HG03097 (cell line): ENCODE data around the gene PGR.

ENCODE experiments used
- ATAC-seq: cut with Tn5 transposase; IDR thresholded peaks from one replicate; pipeline ENCODE4 v1.9.1; 2021; ENCODE audit not compliant: unreplicated experiment, low FRiP score

PGR gene

DNA sequence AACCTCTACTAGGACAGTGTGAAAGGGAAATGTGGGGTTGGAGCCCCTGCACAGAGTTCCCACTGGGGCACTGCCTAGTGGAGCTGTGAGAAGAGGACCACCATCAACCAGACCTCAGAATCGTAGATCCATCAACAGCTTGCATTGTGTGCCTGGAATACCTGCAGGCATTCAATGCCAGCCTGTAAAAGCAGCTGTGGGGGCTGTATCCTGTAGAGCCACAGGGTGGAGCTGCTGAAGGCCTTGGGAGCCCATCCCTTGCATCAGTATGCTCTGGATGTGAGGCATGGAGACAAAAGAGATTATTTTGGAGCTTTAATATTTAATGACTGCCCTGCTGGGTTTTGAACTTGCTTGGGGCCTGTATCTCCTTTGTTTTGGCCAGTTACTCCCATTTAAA, 46.3 kb downstream of the PGR start:
- no peak for ATAC-seq

DNA sequence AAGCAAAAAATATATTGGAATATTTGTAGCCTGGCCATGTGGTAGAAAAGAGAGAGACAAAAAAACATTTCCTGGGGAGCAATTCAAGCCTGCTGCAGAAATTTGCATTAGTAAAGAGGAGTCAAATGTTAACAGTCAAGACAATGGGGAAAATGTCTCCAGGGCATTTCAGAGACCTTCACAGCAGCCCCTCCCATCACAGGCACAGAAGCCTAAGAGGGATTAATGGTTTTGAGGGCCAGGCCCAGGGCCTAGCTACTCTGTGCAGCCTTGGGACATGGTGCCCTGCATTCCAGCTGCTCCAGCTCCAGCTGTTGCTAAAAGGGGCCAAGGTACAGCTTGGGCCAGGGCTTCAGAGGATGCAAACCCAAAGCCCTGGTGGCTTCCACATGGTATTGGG, 46.8 kb downstream of the PGR start:
- ATAC-seq = no peak

DNA sequence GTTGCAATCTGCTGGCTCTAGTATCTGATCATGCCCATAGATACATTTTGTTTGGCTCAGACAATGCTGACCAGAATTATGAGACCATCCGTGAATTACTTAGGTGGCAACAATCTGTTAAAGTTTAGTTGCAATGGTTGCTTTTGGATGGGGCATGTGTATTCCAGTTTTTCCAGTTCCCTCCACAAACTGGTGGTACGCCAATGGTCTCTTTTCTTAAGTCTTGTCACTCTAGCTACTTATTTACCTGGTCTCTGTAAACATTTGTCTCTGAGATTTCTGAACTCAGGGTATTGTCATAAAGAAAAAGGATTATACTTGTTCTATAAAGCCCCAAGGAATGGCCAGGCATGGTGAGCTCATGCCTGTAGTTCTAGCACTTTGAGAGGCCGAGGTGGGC, 65.9 kb downstream of the PGR start:
- no peak for ATAC-seq

DNA sequence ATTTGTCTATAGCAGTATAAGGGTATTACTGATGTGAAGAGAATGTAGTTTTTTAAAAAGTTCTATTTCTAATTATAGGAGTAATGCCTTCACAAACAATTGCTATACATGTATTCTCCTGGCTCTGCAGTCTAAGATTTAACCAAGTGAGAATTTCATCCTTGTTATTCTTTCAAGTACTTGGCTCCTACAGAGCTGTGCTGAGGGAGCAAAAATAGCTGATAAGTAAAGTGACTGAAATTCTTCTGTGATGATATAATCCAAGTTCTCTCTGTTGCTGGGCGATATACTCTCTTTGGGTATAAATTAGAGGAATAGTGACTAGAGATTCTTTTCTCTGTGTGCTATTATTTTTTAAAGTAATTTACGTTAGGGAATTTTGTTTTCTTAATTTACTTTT, 68.0 kb downstream of the PGR start:
- ATAC-seq = no peak

DNA sequence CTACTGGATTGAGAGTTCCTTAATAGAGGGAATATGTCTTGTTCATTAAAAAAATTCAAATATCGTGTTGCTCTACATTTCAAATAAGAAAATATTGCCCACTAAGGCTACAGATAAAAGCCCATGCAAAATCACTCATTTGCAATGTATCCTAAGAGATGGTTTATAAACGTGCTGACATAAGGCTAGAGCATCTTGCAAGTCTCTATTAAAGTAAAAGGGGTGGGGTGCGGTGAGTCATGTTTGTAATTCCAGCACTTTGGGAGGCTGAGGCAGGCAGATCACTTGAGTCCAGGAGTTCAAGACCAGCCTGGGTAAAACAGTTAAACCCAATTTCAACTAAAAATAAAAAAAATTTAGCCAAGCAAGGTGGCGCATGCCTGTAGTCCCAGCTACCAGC, 70.3 kb downstream of the PGR start:
- ATAC-seq = no peak

DNA sequence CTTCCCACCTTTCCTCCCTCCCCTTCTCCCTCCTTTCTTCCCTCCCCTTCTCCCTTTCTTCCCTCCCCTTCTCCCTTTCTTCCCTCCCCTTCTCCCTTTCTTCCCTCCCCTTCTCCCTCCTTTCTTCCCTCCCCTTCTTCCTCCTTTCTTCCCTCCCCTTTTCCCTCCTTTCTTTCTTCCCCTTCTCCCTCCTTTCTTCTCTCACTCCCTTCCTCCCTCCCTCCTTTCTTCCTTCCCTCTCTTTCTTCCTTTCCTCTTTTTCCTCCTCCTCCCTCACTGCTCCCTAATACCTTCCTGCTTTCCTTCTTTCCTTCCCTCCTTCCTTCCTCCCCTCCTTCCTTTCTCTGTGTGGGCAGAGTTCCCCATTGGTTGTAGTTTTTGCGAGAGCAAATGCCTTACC, 76.1 kb downstream of the PGR start:
- ATAC-seq = no peak

DNA sequence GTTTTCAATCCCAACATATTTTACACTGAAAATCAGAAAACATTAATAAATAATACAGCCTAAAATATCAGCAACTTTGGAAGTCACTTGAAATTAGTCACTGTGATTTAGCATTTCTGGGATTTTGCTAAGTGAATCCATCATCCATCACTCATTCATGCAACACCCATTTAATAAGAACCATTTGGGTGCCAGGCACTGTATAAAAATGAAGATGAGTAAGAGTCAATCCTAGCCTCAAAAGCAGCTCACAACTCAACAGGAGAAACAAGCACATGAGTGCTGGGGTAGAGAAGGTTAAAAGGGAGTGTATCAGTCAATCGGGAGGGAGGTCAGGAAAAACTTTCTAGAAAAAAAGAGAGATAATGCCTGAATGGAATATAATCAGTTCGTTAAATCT, 77.9 kb downstream of the PGR start:
- no peak for ATAC-seq

DNA sequence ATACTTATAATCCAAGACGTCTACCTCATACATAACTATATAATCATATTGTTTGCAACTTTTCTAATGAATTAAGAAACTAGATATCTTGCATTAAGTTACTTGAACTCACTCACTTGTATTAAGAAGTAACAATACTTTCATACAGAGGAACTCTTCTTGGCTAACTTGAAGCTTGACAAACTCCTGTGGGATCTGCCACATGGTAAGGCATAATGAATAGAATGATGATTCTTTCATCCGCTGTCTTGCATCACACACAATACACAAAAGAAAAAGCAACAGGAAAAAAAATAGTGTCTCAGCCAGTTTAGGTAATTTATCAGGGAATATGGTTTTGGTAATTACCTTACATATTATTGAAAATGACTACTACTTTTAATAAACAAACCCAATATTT, 79.8 kb downstream of the PGR start:
- ATAC-seq = no peak

DNA sequence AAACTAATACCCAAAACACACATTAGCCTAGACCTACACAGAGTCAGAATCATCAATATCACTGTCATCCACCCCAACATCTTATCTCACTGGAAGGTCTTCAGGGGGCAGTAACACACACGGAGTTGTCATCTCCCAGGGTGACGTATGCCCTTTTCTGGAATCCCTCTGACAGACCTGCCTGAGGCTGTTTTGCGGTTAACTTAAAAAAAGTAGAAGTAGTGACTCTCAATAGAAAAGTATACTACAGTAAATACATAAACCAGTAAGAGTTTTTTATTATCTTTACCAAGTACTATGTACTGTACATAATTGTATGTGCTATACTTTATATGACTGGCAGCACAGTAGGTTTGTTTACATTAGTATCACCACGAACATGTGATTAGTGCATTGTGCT, 80.5 kb downstream of the PGR start:
- no peak for ATAC-seq

DNA sequence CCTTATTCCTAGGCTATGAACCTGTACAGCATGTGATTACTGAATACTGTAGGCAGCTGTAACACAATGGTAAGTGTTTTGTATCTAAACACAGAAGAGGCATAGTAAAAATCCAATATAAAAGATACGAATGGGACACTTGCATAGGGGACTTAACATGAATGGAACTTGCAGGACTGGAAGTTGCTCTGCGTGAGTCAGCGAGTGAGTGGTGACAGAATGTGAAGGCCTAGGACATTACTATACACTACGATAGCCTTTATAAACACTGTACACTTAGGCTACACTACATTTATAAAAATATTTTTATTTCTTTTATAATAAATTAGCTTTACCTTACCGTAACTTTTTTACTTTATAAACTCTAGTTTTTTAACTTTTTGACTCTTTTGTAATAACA, 81.1 kb downstream of the PGR start:
- no peak for ATAC-seq

DNA sequence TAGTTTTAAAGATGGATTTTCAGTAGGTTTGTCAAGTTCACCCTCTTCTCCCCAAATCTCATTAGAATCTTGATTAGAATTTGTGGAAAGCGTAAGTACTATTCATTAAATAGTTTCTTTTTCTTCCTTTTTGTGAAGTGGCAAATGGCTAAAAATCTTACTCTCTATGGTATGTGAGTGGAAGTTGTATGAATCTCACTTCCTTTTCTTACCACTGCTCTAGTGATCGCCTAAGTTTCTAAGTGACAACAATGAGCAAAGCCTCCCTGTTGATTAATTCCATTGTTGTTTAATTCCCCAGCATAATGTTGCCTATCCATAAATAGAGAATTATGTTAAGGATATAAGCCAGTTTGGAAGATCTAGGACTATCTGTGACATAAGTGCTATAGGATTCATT, 82.7 kb downstream of the PGR start:
- ATAC-seq = no peak

DNA sequence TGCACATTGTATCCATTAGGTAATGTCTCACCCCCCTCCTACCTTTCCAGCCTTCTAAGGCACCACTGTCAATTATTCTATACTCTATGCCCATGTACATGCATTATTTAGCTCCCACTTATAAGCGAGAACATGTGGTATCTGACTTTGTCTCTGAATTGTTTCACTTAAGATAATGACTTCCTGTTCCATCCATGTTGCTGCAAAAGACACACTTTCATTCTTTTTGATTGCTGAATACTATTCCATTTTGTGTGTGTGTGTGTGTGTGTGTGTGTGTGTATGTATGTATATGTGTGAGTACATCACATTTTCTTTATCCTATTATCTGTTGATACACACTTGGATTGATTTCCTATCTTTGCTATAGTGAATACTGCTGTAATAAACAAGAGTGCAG, 84.2 kb downstream of the PGR start:
- ATAC-seq = no peak

DNA sequence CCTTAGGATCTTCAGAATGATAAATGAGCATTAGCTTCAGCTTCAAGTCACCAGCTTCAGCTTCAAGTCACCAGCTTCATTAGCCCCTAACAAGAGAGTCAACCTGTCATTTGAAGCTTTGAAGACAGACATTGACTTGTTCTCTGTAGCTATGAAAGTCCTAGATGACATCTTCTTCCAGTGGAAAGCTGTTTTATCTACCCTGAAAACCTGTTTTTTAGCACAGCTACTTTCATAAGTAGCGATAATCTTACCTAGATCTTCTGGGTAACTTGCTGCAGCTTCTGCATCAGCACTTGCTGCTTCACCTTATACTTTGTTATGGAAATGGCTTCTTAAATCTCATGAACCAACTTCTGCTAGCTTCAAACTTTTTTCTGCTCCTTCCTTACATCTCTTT, 85.7 kb downstream of the PGR start:
- no peak for ATAC-seq

DNA sequence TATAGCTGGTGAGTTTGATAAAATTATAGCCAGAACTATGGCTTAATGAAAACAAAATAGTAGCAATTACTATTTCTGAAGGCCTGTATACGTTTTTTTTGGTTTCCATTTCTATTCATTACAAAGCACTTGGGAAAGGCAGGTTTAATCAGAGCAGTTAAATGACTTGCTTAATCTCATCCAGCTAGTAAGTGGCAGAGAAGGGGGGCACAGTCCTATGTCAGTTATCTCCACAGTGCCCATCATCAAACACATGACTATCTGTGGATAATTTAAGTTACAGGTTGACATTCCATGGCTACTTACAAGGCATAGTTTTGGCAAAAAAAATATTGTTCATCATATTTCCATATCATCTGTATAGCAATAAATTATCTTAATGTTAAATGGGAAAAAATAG, 93.7 kb downstream of the PGR start:
- ATAC-seq = no peak

DNA sequence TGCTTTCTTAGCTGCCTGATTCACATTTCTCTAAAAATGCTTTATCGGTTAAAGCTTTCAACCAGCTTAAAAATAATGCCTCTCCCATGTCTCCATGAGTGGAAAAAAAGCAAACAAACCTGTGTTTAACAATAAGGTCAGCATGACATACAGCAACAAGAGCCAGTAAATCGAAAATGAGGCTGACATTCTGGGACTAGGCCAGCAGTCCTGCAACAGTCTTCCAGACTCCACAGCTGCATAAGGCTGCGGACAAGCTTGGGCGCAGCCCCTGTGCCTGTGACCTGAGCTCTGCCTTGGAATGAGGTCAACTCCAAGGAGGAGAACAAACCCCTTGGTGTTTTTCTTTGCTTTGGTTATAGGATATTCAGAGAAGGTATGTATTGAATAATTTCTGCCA, 95.5 kb downstream of the PGR start:
- ATAC-seq = no peak

DNA sequence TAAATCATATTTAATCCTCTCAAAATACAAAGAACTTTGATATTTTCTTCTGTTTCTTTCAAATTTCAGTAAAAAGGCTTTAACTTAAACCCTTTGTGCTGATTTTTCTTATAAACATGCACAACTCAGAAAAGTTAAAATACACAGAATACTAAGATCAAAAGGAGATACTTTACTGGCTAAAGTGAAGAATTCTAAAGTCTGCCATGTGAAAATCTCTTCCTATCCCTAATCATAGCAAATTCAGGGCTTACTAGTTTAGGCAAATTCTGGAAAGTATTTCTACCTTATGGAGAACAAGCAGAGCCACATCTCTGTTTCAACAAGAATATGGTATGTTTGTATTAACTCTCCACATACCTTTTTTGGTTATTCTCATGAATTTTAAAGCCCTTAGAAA, 96.6 kb downstream of the PGR start:
- ATAC-seq = no peak

DNA sequence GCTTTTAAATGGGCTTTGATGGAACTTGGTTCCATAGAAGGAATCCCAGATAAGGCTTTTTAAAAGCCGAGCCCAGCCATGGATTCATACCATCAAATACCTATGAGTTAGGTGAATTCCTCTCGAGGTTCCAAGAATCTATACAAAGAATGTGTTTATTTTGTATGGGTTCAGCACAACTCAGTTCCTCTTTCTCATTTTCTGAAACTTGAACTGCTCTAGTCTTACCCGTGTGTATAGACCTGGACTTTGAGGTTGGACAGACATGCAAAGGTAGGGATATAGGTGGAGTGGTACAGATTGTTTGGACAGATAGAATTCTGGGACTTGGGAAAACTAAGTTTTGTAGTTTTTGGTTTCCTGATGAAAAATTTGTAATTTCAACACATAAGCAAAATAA, 97.9 kb downstream of the PGR start:
- ATAC-seq = no peak

DNA sequence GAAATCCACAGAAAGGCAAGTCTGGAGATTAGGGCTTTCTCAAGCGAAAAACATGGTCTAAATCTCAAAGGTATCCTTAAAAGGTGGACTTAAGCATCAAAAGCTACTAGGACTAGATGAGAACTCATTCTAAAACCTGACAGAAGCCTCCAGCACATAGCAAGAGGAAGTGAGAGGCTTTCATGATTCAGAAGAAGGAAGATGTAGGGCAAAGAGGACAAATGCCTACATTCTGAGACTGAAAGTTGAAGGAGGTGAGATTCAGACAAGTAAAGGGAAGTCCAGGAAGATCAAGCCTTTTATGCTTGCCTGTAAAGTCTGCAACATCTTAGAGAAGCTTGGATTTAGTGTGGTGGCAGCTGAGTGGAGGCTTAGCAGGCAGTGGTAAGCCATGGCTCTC, 98.9 kb downstream of the PGR start:
- no peak for ATAC-seq

DNA sequence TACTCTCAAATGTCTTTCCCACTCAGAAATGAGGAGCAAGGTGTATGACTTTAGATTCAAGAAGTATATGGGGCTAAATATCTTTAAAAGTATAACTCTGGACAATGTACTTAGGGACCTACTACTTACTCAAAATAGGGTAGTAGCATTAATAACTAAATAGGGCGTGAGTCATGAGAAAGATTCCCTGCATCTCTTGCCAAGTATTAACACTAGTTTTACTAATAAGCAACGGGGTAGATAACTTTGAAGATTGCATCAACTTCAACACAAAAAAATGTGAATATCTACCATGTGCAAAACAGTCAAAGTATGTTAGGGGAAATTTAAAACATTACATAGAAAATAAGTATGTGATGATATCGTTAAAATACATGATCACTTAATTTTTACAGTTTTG, 99.6 kb downstream of the PGR start:
- no peak for ATAC-seq

DNA sequence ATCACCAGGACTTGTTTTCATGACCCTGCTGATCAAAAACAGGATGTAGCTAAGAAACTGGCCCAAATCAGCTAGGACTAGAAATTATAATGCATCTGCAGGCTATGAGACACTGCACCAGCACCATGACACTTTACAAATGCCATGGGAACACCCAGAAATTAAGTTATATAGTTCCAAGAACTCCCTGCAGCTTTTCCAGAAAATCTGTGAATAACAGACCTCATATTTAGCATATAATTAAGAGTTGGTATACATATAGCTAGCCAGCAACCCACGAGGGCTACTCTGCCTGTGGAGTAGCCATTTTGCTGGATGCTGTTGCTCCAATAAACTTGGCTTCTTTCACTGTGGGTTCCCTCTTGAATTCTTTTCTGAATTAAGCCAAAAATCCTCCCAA, 101.0 kb downstream of the PGR start:
- ATAC-seq = no peak

DNA sequence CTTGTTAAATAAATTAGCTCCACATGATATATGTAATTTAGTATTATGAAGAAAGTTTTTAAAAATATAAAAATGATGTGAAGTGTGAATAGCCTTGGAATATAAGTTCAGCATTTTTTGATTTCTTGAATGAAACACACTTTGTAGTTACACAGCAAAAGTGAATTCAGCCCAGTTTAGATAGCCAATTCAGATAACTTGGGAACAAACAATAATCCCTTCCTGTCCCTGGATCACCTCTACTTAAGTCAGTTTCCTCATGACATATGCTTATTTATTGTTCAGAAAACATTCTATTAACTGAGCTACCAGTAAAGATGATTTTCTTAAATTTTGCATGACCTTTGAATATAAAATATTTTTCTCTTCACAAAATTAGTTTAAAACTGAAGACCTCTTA, 107.4 kb downstream of the PGR start:
- ATAC-seq = no peak

DNA sequence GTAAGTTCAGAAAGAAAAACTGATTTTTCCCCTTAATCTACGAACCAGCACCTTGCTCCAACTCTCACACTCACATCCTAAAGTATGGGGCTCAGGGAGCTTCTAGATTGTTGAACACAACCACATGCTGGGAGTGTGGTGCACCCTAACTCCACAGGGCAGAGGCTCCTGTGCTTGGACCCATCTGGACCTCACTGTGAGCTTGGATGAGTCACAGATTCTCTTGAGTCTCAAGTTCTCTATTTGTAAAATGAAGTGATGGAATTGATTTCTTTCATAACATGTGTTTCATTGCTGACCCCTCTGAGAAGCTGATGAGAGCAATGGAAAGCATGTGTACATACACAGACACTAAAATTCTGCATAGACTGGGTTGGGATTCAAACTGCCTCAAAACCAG, 109.7 kb downstream of the PGR start:
- no peak for ATAC-seq

DNA sequence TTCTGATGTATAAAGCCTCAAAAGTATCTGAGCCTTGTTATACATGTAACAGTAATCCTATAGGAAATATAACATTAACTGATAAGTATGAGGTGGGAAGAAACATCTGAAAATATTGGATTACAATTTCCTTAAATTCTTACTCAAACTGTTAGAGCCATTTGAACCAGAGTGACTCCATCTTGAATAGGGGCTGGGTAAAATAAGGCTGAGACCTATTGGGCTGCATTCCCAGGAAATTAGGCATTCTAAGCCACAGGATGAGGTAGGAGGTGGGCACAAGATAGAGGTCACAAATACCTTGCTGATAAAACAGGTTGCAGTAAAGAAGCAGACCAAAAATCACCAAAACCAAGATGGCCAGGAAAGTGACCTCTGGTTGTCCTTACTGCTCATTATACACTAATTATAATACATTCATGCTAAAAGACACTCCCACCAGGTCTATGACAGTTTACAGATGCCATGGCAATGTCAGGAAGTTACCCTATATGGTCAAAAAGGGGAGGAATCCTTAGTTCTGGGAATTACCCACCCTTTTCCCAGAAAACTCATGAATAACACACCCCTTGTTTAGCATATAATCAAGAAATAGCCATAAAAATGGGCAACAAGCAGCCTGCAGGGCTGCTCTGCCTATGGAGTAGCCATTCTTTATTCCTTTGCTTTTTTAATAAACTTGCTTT, 114.9 kb downstream of the PGR start:
- ATAC-seq = no peak
